ENCODE results near the gene FGD3.

FGD3 gene

GRCh38 chr9:93035106-93035660, 87.9 kb downstream of the FGD3 start:
- DNase-seq = no peak

DNA sequence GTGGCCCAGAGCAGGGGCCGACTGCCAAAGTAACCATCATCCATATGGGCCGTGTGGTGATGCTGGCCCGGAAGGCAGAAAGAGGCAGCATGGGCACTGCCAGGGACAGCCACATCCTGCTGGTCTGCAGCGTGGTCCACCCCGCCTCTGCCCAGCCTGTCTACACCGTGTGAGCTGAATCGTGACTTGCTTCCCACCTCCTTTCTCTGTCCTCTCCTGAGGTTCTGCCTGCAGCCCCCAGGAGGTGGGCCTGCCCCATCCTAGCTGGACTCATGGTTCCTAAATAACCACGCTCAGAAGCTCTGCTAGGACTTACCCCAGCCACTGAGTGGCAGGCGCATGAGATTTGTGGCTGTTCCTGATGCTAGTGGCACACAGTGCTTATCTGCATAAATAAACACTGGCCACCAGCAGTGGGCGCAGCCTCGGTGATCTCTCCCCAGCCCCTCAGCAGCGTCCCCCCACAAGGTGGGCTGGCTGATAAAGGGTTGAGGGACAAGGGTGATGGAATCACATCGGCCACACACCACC, 88.6 kb downstream of the FGD3 start:
- no peak for DNase-seq

GRCh38 chr9:93036887-93037475, 89.7 kb downstream of the FGD3 start:
- no peak for DNase-seq

- DNase-seq = no peak
Measured at GRCh38 chr9:93037476-93037971, 90.2 kb downstream of the FGD3 start.

GRCh38 chr9:93038918-93039317, 91.6 kb downstream of the FGD3 start:
- no peak for DNase-seq

DNA sequence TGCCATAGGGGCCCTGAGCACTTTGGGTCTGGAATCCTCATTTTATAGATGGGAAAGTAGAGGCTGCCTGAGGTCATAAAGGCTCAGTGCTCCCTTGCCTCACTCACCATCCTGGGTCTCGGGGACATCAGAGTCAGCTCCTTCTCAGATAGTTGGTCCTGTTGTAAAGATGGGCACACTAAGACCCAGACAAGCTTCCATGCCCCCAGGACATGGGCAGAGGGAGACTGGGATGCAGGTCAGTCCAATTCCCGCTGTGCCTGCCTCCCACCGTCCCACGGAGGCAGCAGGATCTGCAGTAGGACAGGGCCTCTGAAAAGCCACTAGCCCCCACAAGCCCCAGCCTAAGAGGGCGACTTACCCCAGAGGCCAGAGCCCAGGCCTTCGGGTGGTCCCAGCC, 92.1 kb downstream of the FGD3 start:
- no peak for DNase-seq

DNA sequence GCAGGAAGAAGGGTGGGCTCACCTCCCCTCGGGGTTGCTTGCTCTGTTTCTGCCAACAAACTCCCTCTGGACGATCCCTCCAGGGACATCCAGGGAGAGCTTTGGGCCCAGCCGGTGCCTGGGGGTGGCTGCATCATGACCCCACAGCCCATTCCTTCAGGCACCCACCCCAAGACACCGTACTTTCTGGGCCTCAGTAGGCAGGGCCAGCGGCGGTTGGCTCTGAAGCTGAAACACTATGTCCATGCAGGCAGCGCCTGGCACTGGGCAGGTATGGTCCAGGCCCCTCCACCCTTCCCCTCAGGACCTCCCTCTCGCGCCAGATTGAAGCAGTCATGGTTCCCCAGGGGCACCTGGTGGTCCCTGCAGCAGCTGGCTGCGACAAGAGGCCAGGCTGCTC, 92.7 kb downstream of the FGD3 start:
- no peak for DNase-seq

GRCh38 chr9:93040409-93040808, 93.1 kb downstream of the FGD3 start:
- DNase-seq = no peak

DNA sequence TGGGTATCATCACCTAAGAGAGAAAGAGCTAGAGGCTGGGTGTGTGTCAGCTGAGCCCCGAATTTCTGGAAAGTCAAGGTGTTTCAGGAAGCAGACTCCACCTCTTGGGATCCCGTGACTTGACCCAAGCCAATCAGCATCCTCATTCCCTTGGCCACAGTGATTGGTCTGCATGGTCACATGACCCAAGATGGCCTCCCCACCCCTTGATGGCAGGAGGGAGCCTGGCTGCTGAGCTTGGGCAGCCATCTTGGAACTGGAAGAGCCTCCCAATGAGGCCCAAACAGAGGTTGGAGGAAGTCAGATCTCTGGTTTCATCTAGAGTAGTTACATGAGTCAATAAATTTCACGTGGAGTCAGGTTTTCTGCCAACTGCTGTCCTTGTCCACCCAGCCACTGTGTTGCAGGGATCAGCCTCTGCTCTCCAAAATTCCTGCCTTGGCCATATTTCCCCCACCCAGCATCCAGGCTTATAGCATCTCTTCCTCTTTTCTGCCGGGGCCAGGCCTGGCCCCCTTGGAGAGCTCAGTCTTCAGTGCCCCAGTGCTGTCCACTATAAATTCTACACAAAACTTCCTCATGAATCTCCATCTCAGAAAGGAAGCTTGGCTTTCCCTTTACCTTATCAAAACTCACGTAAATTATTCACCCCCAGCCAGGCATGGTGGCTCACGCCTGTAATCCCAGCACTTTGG, 93.9 kb downstream of the FGD3 start:
- no peak for DNase-seq

DNA sequence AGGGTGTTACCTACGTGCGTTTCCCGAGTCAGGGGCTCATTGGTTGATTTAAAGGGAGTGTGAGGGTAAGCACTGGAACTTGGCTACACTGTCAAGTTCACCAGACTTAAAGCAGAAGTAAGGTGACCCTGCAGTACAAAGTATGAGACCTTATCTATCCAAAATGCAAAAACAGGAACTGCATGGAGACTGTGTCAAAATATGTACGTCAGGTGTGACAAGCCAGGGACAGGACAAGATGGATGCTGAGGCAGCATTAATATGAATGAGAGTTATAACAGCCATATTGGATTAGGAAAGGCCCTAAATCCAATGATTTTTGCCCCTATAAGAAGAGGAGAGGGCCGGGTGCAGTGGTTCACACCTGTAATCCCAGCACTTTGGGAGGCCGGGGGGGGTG, 95.8 kb downstream of the FGD3 start:
- no peak for DNase-seq

DNA sequence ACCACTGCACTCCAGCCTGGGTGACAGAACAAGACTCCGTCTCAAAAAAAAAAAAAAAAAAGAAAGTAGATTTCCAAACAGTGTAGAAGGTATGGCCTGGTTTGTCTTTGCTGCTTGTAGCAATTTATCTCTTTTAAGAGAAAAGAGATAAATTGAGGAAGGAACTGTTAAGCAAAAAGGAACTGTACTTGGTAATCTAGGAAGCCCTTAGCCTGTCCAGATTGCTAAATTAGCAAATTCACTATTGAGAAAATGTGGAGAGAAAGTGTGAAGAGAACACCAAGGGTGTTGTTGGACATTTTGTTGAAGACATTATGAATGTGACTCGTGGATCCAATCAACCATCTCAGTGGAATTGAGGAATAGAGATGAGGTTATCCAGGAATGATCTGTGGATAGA, 98.2 kb downstream of the FGD3 start:
- DNase-seq = no peak

GRCh38 chr9:93048566-93049448, 101.5 kb downstream of the FGD3 start:
- DNase-seq = no peak

- DNase-seq = no peak
Measured at GRCh38 chr9:93049491-93049890, 102.2 kb downstream of the FGD3 start.

DNA sequence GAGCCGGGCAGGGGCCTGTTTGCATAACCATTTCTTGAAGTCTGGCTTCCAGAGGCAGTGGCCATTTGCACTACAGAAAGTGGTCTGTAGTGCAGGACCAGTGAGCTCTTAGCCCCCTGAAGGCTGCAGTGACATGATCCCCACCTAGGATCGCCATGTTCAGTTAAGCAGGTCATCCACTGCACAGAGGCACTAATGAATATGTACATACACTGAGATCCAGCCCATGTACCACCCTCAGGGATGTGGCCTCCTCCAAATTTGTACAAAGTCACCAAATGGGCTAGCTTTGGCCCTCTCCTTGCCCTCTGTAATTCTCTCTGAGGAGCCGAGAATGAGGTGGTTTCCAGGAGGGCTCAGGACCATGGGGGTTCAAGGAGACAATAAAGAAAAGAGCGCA, 102.9 kb downstream of the FGD3 start:
- DNase-seq = no peak

DNA sequence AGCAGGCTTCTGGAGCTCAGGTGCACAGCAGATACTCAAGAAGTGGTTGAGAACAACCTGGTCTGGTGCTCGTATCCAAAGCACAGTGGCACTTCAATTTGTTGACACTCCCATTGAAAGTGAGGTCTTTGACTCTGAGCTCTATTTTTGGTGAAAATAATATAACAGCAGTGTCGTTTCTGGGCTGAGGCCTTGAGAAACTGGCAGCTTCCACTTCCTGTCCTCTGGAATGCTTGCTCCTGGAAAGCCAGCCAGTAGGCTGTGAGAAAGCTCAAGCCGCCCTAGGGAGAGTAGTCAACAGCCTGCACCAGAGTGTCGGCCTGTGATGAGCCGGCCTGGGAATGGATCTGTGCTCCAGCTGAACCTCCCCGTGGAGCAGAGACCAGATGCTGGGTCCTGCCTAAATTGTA, 104.4 kb downstream of the FGD3 start:
- DNase-seq = no peak

GRCh38 chr9:93052791-93053540, 105.6 kb downstream of the FGD3 start:
- DNase-seq = peak in 2 of 3 experiments; percentile 18 to 61

DNA sequence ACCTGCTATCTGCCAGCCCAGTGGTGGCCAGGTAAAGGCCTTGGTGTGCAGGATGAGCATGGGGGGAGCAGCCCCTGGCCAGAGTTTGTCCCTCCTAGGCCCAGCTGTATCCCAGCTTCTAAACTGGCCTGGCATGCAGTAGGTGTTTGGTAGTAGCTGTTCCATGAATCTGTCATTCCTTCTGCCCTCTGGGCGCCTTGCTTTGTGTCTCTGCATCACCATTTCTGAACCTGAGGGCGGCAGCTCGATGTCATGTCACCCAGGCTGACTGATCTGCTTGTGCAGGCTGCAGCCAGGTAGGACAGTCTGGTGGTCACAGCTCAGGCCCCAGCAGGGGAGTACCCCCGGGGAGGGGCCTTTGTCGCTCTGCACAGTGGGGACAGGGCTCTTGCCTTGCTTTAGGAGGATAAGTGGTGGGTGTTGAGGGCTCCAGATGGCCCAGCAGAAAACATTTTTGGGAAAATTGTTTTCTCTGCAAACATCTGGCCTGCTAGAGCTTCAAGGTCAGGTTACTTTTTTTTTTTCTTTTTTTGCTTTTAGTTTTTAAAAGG, 106.5 kb downstream of the FGD3 start:
- peak in 1 of 3 experiments; percentile 23 for DNase-seq

DNA sequence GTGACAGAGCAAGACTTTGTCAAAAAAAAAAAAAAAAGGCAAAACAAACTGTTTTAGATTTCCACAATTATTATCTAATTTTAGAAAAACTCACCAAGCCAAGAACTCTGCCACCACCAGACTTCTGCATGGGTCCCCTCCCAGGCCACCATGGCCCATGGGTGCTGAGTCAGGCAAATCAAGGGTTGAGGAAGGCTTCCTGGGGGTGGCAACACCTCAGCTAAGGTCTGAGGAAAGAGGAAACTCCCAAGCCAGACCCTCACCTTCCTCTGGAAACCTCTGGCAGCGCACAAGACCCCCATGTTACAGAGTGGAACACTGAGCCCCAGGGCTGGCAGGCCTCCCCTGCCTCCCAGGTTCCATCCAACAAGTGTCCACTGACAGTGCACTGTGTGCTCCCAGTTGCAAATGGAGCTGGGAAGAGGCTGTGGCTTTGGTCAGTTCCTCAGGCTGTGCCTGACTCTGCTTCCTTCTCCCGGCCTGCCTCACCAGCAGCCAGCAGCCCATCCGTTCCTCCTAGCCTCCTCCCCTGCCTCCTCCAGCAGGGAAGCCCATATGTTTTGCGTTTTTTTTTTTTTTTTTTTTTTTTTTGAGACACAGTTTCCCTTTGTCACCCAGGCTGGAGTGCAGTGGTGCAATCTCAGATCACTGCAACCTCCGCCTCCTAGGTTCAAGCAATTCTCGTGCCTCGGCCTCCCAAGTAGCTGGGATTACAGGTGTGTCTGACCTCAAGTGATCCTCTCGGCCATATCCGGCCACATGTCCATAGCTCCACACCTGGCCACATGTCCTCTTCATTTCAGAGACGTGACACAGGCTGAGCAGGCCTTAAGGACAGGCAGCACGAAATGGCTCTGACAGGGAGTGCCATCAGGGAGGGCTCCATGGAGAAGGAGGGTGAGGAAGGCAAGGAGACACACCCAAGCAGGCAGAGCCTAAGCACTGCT, 107.7 kb downstream of the FGD3 start:
- no peak for DNase-seq

- no peak for DNase-seq
Measured at GRCh38 chr9:93057042-93057702, 109.8 kb downstream of the FGD3 start.

DNA sequence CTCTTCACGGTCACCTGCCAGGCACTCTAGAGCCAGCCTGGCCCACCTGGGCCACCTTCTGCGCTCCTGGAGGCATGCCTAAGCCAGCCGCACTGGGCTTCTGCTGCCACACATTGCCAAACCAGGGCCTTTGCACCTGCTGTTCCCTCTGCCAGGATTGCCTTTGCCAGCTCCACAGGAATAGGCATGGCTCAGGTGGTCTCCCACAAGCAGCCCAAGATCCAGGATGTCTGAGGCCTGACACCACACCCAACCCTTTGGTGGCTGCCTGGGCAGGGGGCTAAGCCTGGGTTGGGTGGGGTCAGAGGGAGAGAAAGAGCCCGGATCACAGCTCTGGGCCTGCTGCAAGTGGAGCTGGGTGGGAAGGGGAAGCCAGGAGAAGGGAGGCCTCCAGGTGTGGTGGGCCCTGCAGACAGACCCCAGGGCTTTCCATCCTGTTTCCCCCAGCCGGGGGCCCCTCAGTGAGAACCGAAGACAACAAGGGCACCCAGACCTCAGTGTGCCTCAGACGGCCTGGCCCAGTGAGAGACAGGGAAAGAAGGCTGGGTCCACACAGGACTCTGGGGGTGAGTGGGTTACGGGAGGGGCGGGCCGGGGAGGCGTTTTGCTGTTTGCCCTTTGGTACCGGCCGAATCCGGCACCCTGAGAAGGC, 110.5 kb downstream of the FGD3 start:
- no peak for DNase-seq

Data from NCI-H1417 (cell line).